ENCODE measurements around the gene ALOX12B. TPM values are rescaled to one million over a fixed set of nuclear protein-coding genes. Genes with fewer than 3 reads are reported as not detected.

The ALOX12B gene
- total and polyA plus RNA-seq, 2 of the 13 experiments (the other 11 are each of a cell fraction or from before 2014, with no cell fraction given) = 0.13 TPM; not detected in 1

DNA sequence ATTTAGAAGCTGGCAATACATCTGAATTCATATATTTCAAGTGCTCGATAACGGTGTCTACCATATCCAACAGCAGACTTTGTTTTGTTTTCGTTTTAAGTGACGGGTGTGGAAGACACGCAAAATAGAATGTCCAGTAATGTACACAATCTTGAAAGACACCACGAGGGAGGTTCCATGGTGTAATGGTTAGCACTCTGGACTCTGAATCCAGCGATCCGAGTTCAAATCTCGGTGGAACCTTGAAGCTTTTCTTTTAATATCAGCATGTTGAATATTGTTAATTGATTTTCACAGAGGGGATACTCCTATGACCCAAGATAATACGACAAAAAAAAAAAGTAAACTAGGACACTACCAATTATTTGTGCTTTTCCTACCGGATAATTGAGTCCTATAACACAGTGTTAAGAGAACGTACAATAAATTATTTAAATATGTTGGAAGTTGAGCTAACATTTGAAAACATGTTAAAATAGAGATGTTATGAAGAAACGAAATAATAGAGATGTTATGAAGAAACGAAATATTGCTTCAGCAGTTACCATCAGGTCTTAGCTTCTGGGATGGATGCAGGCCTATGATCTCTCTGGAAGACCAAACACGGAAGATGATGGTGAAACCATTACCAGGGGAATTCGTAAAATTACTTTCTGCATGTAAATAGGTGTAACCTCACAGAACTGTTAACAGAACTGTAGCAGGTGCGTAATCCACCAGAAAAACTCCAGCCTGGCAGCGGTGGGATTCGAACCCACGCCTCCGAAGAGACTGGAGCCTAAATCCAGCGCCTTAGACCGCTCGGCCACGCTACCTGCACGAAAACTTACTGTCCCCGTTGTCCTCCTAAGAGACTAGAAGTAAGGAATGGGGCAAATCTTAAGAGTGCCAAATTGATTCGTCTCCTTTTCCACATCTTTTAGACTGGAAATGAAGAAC is 32.3 kb upstream of the ALOX12B start (continued):
- TF ChIP-seq, protein P1, sequence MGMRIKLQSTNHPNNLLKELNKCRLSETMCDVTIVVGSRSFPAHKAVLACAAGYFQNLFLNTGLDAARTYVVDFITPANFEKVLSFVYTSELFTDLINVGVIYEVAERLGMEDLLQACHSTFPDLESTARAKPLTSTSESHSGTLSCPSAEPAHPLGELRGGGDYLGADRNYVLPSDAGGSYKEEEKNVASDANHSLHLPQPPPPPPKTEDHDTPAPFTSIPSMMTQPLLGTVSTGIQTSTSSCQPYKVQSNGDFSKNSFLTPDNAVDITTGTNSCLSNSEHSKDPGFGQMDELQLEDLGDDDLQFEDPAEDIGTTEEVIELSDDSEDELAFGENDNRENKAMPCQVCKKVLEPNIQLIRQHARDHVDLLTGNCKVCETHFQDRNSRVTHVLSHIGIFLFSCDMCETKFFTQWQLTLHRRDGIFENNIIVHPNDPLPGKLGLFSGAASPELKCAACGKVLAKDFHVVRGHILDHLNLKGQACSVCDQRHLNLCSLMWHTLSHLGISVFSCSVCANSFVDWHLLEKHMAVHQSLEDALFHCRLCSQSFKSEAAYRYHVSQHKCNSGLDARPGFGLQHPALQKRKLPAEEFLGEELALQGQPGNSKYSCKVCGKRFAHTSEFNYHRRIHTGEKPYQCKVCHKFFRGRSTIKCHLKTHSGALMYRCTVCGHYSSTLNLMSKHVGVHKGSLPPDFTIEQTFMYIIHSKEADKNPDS (CRISPR knock-in tag; IDR thresholded peaks at IDR 0.05) = no peak; the same call in 1 of the 2 replicates
- TF ChIP-seq, protein P2, sequence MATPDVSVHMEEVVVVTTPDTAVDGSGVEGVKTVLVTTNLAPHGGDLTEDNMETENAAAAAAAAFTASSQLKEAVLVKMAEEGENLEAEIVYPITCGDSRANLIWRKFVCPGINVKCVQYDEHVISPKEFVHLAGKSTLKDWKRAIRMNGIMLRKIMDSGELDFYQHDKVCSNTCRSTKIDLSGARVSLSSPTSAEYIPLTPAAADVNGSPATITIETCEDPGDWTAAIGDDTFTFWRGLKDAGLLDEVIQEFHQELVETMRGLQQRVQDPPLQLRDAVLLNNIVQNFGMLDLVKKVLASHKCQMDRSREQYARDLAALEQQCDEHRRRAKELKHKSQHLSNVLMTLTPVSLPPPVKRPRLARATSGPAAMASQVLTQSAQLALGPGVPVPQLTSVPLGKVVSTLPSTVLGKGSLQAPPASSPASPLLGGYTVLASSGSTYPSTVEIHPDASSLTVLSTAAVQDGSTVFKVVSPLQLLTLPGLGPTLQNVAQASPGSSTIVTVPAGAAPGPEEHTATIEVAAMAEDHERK (CRISPR knock-in tag; IDR thresholded peaks at IDR 0.05; ENCODE audit: low read depth) = no peak
- peak; percentile 75; the same call in 1 of the 2 replicates for TF ChIP-seq NFIC (IDR thresholded peaks at IDR 0.05; ENCODE audit: low read length)
- no peak for TF ChIP-seq EZH2 (conservative IDR thresholded peaks at IDR 0.05; ENCODE audit: low read depth, low read length)
- no peak for TF ChIP-seq ZNF225 (CRISPR knock-in tag; IDR thresholded peaks at IDR 0.05)
- no peak for TF ChIP-seq ZNF75D (CRISPR knock-in tag; IDR thresholded peaks at IDR 0.05; ENCODE audit: borderline replicate concordance)
- TF ChIP-seq, protein P3, sequence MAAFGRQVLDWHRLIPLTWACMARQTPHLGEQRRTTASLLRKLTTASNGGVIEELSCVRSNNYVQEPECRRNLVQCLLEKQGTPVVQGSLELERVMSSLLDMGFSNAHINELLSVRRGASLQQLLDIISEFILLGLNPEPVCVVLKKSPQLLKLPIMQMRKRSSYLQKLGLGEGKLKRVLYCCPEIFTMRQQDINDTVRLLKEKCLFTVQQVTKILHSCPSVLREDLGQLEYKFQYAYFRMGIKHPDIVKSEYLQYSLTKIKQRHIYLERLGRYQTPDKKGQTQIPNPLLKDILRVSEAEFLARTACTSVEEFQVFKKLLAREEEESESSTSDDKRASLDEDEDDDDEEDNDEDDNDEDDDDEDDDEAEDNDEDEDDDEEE (CRISPR knock-in tag; IDR thresholded peaks at IDR 0.05) = no peak
- TF ChIP-seq ZNF674 (CRISPR knock-in tag; IDR thresholded peaks at IDR 0.05; ENCODE audit: low read depth) = no peak
- peak; percentile 47; the same call in 1 of the 2 replicates for TF ChIP-seq SIX1 (CRISPR knock-in tag; IDR thresholded peaks at IDR 0.05; ENCODE audit: borderline replicate concordance)
- no peak for TF ChIP-seq SUZ12 (IDR thresholded peaks at IDR 0.05; ENCODE audit: low read depth, low read length)
- TF ChIP-seq MIER2 (CRISPR knock-in tag; IDR thresholded peaks at IDR 0.05) = no peak
- TF ChIP-seq ZNF616 (CRISPR knock-in tag; IDR thresholded peaks at IDR 0.05; ENCODE audit: low read depth) = no peak
- TF ChIP-seq, protein P4, sequence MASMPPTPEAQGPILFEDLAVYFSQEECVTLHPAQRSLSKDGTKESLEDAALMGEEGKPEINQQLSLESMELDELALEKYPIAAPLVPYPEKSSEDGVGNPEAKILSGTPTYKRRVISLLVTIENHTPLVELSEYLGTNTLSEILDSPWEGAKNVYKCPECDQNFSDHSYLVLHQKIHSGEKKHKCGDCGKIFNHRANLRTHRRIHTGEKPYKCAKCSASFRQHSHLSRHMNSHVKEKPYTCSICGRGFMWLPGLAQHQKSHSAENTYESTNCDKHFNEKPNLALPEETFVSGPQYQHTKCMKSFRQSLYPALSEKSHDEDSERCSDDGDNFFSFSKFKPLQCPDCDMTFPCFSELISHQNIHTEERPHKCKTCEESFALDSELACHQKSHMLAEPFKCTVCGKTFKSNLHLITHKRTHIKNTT (CRISPR knock-in tag; IDR thresholded peaks at IDR 0.05) = no peak
- no peak for TF ChIP-seq HNRNPUL1 (IDR thresholded peaks at IDR 0.05; ENCODE audit: low read depth, low read length)
- TF ChIP-seq ZNF749 (CRISPR knock-in tag; IDR thresholded peaks at IDR 0.05; ENCODE audit: borderline replicate concordance) = no peak
- TF ChIP-seq POLR2A (IDR thresholded peaks at IDR 0.05; ENCODE audit: insufficient read depth in 1 of 2, low read depth in 2 of 2, low read length in 2 of 2) = no peak
- TF ChIP-seq, protein P5, sequence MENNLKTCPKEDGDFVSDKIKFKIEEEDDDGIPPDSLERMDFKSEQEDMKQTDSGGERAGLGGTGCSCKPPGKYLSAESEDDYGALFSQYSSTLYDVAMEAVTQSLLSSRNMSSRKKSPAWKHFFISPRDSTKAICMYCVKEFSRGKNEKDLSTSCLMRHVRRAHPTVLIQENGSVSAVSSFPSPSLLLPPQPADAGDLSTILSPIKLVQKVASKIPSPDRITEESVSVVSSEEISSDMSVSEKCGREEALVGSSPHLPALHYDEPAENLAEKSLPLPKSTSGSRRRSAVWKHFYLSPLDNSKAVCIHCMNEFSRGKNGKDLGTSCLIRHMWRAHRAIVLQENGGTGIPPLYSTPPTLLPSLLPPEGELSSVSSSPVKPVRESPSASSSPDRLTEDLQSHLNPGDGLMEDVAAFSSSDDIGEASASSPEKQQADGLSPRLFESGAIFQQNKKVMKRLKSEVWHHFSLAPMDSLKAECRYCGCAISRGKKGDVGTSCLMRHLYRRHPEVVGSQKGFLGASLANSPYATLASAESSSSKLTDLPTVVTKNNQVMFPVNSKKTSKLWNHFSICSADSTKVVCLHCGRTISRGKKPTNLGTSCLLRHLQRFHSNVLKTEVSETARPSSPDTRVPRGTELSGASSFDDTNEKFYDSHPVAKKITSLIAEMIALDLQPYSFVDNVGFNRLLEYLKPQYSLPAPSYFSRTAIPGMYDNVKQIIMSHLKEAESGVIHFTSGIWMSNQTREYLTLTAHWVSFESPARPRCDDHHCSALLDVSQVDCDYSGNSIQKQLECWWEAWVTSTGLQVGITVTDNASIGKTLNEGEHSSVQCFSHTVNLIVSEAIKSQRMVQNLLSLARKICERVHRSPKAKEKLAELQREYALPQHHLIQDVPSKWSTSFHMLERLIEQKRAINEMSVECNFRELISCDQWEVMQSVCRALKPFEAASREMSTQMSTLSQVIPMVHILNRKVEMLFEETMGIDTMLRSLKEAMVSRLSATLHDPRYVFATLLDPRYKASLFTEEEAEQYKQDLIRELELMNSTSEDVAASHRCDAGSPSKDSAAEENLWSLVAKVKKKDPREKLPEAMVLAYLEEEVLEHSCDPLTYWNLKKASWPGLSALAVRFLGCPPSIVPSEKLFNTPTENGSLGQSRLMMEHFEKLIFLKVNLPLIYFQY (CRISPR knock-in tag; IDR thresholded peaks at IDR 0.05; ENCODE audit: borderline replicate concordance) = no peak
- TF ChIP-seq RELA (CRISPR knock-in tag; IDR thresholded peaks at IDR 0.05) = 0 out of 2 replicates have a peak, but pooled peaks have one; percentile 11

Data from HepG2 (cell line).